ENCODE measurements around the gene PAIP2.

- TF ChIP-seq CTCF (IDR thresholded peaks at IDR 0.05) (no peak), POLR2A (IDR thresholded peaks at IDR 0.05) (no peak), POLR2AphosphoS5 (IDR thresholded peaks at IDR 0.05) (no peak), EP300 (IDR thresholded peaks at IDR 0.05) (no peak)
Observed at GRCh38 chr5:139379626-139380449, 38.2 kb downstream of the PAIP2 start.
